Body of pancreas (tissue), 4 donors: Measurements from ENCODE around the gene MEIS3.
"Not testable (repeated sequence)": the region's sequence is repeated elsewhere in the genome, so short reads cannot be mapped to it uniquely, and the experiment has no call there.

Experiments
- POLR2A ChIP-seq, 3 donors: fragments of 450-650 bp; IDR thresholded peaks; one replicate each; pipeline ENCODE4 v1.6.1; 2016; ENCODE audit warnings: antibody characterized with exemption in 3 of 3, mild to moderate bottlenecking in 2 of 3
- TF ChIP-seq, protein P1 (sequence below), 7 experiments: fragments of 450-650 bp in 4 of 7; fragments of 200-600 bp in 3 of 7; sonication (generic) in 3 of 7; IDR thresholded peaks; one replicate each; pipeline ENCODE4 v1.5.1; 2016 to 2019; ENCODE audit warnings: antibody characterized with exemption in 7 of 7

DNA sequence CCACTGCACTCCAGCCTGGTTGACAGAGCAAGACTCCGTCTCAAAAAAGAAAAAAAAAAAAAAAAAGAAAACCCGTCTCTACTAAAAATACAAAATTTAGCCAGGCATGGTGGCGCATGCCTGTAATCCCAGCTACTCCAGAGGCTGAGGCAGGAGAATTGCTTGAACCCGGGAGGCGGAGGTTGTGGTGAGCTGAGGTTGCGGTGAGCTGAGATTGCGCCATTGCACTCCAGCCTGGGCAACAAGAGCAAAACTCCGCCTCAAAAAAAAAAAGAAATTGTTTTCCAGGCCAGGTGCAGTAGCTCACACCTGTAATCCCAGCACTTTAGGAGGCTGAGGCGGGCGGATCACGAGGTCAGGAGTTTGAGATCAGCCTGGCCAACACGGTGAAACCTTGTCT is 32.7 kb downstream of the MEIS3 start:
- not testable (repeated sequence) for TF ChIP-seq POLR2A (IDR thresholded peaks at IDR 0.05)
- TF ChIP-seq, protein P1, sequence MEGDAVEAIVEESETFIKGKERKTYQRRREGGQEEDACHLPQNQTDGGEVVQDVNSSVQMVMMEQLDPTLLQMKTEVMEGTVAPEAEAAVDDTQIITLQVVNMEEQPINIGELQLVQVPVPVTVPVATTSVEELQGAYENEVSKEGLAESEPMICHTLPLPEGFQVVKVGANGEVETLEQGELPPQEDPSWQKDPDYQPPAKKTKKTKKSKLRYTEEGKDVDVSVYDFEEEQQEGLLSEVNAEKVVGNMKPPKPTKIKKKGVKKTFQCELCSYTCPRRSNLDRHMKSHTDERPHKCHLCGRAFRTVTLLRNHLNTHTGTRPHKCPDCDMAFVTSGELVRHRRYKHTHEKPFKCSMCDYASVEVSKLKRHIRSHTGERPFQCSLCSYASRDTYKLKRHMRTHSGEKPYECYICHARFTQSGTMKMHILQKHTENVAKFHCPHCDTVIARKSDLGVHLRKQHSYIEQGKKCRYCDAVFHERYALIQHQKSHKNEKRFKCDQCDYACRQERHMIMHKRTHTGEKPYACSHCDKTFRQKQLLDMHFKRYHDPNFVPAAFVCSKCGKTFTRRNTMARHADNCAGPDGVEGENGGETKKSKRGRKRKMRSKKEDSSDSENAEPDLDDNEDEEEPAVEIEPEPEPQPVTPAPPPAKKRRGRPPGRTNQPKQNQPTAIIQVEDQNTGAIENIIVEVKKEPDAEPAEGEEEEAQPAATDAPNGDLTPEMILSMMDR (IDR thresholded peaks at IDR 0.05): not testable (repeated sequence)
